ENCODE results near the gene CDH23. TPM values are rescaled to one million over a fixed set of nuclear protein-coding genes. Genes with fewer than 3 reads are reported as not detected.

Gene CDH23
- total and polyA plus RNA-seq, 7 donors = 1.00 to 3.8 (median 1.9) TPM

- WGBS, 3 donors = 35 to 49% (median 45%) methylated on average over 3 of the region's 3 CpGs
- H3K4me3 ChIP-seq = no peak overlapping the region
- no peak for DNase-seq
- H3K27ac ChIP-seq = no peak overlapping the region
- ATAC-seq = no peak
- no peaks in the 10 kb centered on the region for H3K27me3 ChIP-seq (ENCODE audit: insufficient read depth in 3 of 3, low read length in 2 of 3)
- H3K9me3 ChIP-seq = no peaks in the 10 kb centered on the region
- intact Hi-C loops (cut with DNase I) = loop anchor here in 1 of 2 donors (5.0 kb wide), 1 partner anchor 293 kb away; the partner anchor contains the start of gene SLC29A3
- H3K4me1 ChIP-seq = peaks cover 24% of the 10 kb centered on the region
- no peak for TF ChIP-seq CTCF (IDR thresholded peaks at IDR 0.05)
- H3K36me3 ChIP-seq (ENCODE audit: insufficient read depth in 1 of 2, low read depth in 1 of 2) = no peaks in the 10 kb centered on the region
Measured at GRCh38 chr10:71610651-71611050, 213.9 kb downstream of the CDH23 start.

GRCh38 chr10:71611131-71611530 lies 214.4 kb downstream of the CDH23 start:
- DNase-seq (no peak), ATAC-seq (no peak)
- no peak overlapping the region for H3K4me3 ChIP-seq
- no peaks in the 10 kb centered on the region for H3K9me3 ChIP-seq
- TF ChIP-seq CTCF (IDR thresholded peaks at IDR 0.05) = no peak
- H3K27me3 ChIP-seq (ENCODE audit: insufficient read depth in 3 of 3, low read length in 2 of 3) = no peaks in the 10 kb centered on the region
- H3K27ac ChIP-seq = no peak overlapping the region
- no peaks in the 10 kb centered on the region for H3K36me3 ChIP-seq (ENCODE audit: insufficient read depth in 1 of 2, low read depth in 1 of 2)
- peaks cover 24% of the 10 kb centered on the region for H3K4me1 ChIP-seq
- 60 to 75% (median 61%) methylated on average over 5 of the region's 5 CpGs for WGBS, 3 donors
- intact Hi-C loops (cut with DNase I) = loop anchor here in 1 of 2 donors (5.0 kb wide), 1 partner anchor 294 kb away; the partner anchor contains the start of gene SLC29A3

GRCh38 chr10:71611709-71612422 lies 215.1 kb downstream of the CDH23 start:
- H3K4me3 ChIP-seq = no peak overlapping the region
- no peaks in the 10 kb centered on the region for H3K9me3 ChIP-seq
- H3K27me3 ChIP-seq (ENCODE audit: insufficient read depth in 3 of 3, low read length in 2 of 3) = no peaks in the 10 kb centered on the region
- no peaks in the 10 kb centered on the region for H3K36me3 ChIP-seq (ENCODE audit: insufficient read depth in 1 of 2, low read depth in 1 of 2)
- intact Hi-C loops (cut with DNase I) = loop anchor here in 1 of 2 donors (5.0 kb wide), 1 partner anchor 295 kb away; the partner anchor contains the start of gene SLC29A3
- peaks cover 24% of the 10 kb centered on the region for H3K4me1 ChIP-seq
- no peak for TF ChIP-seq CTCF (IDR thresholded peaks at IDR 0.05)
- 92 to 94% (median 93%) methylated on average over 12 of the region's 12 CpGs for WGBS, 3 donors
- H3K27ac ChIP-seq = no peak overlapping the region
- DNase-seq (no peak), ATAC-seq (no peak)

GRCh38 chr10:71613261-71613777 lies 216.6 kb downstream of the CDH23 start:
- Histone ChIP-seq H3K9me3 (no peaks in the 10 kb centered on the region), H3K27me3 (ENCODE audit: insufficient read depth in 3 of 3, low read length in 2 of 3) (no peaks in the 10 kb centered on the region), H3K27ac (peak overlapping the region; percentile 66), H3K4me3 (peak overlapping the region; percentile 22), H3K4me1 (peaks cover 24% of the 10 kb centered on the region), H3K36me3 (ENCODE audit: insufficient read depth in 1 of 2, low read depth in 1 of 2) (no peaks in the 10 kb centered on the region)
- DNase-seq = peak; percentile 44 to 73
- no peak for TF ChIP-seq CTCF (IDR thresholded peaks at IDR 0.05)
- WGBS, 3 donors = 75 to 80% (median 77%) methylated on average over 2 of the region's 2 CpGs
- ATAC-seq = peak; percentile 88 to 96 (median 94)
- intact Hi-C loops (cut with DNase I) = loop anchor here in 1 of 2 donors (5.0 kb wide), 1 partner anchor 296 kb away; the partner anchor contains the start of gene SLC29A3

Measured in psoas muscle (tissue), 8 donors.